ENCODE measurements around the gene ITSN2.

DNA sequence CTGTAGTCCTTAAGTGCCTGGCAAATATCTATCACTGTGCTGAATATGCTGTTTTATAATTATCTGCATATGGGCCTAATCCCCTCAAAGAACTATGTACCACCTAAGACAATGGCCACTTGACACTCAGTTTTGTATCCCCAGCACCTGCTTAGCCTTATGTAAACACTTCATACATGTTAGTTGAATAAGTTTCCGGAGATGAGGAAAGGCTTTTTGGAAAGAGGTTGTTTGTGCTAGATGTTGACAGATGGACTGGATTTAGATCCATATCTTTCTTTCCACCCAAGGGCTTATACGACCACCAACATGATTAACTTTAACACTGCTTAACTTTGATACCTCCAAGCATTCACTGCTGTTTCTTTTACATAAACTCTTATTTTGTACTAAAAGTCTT is 122.2 kb downstream of the ITSN2 start:
- TF ChIP-seq, protein P1, sequence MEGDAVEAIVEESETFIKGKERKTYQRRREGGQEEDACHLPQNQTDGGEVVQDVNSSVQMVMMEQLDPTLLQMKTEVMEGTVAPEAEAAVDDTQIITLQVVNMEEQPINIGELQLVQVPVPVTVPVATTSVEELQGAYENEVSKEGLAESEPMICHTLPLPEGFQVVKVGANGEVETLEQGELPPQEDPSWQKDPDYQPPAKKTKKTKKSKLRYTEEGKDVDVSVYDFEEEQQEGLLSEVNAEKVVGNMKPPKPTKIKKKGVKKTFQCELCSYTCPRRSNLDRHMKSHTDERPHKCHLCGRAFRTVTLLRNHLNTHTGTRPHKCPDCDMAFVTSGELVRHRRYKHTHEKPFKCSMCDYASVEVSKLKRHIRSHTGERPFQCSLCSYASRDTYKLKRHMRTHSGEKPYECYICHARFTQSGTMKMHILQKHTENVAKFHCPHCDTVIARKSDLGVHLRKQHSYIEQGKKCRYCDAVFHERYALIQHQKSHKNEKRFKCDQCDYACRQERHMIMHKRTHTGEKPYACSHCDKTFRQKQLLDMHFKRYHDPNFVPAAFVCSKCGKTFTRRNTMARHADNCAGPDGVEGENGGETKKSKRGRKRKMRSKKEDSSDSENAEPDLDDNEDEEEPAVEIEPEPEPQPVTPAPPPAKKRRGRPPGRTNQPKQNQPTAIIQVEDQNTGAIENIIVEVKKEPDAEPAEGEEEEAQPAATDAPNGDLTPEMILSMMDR (conservative IDR thresholded peaks at IDR 0.05) = no peak
- no peak for TF ChIP-seq ZFX (IDR thresholded peaks at IDR 0.05)

Measured in C4-2B (cell line).